ENCODE results near the gene TEDC1.

TEDC1 gene

GRCh38 chr14:105496831-105497591 is 6.0 kb downstream of the TEDC1 start:
- DNase-seq (ENCODE audit: low read depth), result no peak

GRCh38 chr14:105497671-105498429 is 6.8 kb downstream of the TEDC1 start:
- DNase-seq (ENCODE audit: low read depth), result no peak

GRCh38 chr14:105498430-105499255 is 7.6 kb downstream of the TEDC1 start:
- DNase-seq (ENCODE audit: low read depth), result no peak

- no peak for DNase-seq (ENCODE audit: low read depth)
Observed at GRCh38 chr14:105499256-105500035, 8.4 kb downstream of the TEDC1 start.

- DNase-seq (ENCODE audit: low read depth), result no peak
Observed at GRCh38 chr14:105500036-105500725, 9.1 kb downstream of the TEDC1 start.

GRCh38 chr14:105500726-105501101 is 9.7 kb downstream of the TEDC1 start:
- no peak for DNase-seq (ENCODE audit: low read depth)

GRCh38 chr14:105501504-105502291 is 10.7 kb downstream of the TEDC1 start:
- DNase-seq (ENCODE audit: low read depth), result no peak

GRCh38 chr14:105502446-105503295 is 11.6 kb downstream of the TEDC1 start:
- DNase-seq (ENCODE audit: low read depth), result no peak

GRCh38 chr14:105503296-105503640 is 12.2 kb downstream of the TEDC1 start:
- DNase-seq (ENCODE audit: low read depth), result no peak

- DNase-seq (ENCODE audit: low read depth), result no peak
Observed at GRCh38 chr14:105503935-105504692, 13.1 kb downstream of the TEDC1 start.

GRCh38 chr14:105505101-105505500 is 14.1 kb downstream of the TEDC1 start:
- DNase-seq (ENCODE audit: low read depth), result no peak

GRCh38 chr14:105507247-105507646 is 16.2 kb downstream of the TEDC1 start:
- no peak for DNase-seq (ENCODE audit: low read depth)

- no peak for DNase-seq (ENCODE audit: low read depth)
Observed at GRCh38 chr14:105508069-105508468, 17.0 kb downstream of the TEDC1 start.

- DNase-seq (ENCODE audit: low read depth), result no peak
Observed at GRCh38 chr14:105508601-105509000, 17.6 kb downstream of the TEDC1 start.

- no peak for DNase-seq (ENCODE audit: low read depth)
Observed at GRCh38 chr14:105517096-105517495, 26.1 kb downstream of the TEDC1 start.

GRCh38 chr14:105519946-105520698 is 29.1 kb downstream of the TEDC1 start:
- DNase-seq (ENCODE audit: low read depth), result no peak

GRCh38 chr14:105525326-105525725 is 34.3 kb downstream of the TEDC1 start:
- DNase-seq (ENCODE audit: low read depth), result no peak
